SK-MEL-5 (cell line): ENCODE data around the gene SERPING1. TPM values are rescaled to one million over a fixed set of nuclear protein-coding genes. Genes with fewer than 3 reads are reported as not detected.

Experiments
- small RNA-seq, 2 experiments: library from RNA; depleted of rRNA; stranded (forward); fragments of <200 nt; gene quantifications; one replicate each; pipeline ENCODE3, GENCODE V24; 2014
- total RNA-seq: library from RNA; depleted of rRNA; stranded (reverse); fragments of >200 nt; shearing (Covaris generic); gene quantifications from 2 replicates; pipeline ENCODE4 v1.2.3, GENCODE V29; 2014; rRNA removed

Gene SERPING1
- total RNA-seq, 1 experiment from 2014 or later = not detected

Small RNAs within 50 kb of the gene (small RNA-seq; reads per million reads assigned to genes)
- gene MIR130A = 0.91 to 130 reads per million in 2 experiments

Other genes with a start within 250 kb of the SERPING1 start
- not detected in 2 replicates for gene PRG3, start 216.5 kb upstream of the SERPING1 start, total RNA-seq
- gene PRG2, start 207.0 kb upstream of the SERPING1 start, total RNA-seq = not detected in 2 replicates
- gene SLC43A3, start 170.6 kb upstream of the SERPING1 start, total RNA-seq = 30.6 and 37.0 TPM in 2 replicates
- 0.29 and 1.1 TPM in 2 replicates for gene RTN4RL2, start 137.2 kb upstream of the SERPING1 start, total RNA-seq
- 10.1 and 11.2 TPM in 2 replicates for gene SLC43A1, start 82.0 kb upstream of the SERPING1 start, total RNA-seq
- gene TIMM10, start 66.9 kb upstream of the SERPING1 start, total RNA-seq = 48.5 and 51.6 TPM in 2 replicates
- not detected in 2 replicates for gene SMTNL1, start 60.1 kb upstream of the SERPING1 start, total RNA-seq
- 17.0 and 22.4 TPM in 2 replicates for gene UBE2L6, start 30.0 kb upstream of the SERPING1 start, total RNA-seq
- gene YPEL4, start 52.2 kb downstream of the SERPING1 start, total RNA-seq = 4.5 and 5.3 TPM in 2 replicates
- 17.8 and 19.2 TPM in 2 replicates for gene CLP1, start 60.1 kb downstream of the SERPING1 start, total RNA-seq
- 28.7 and 30.4 TPM in 2 replicates for gene ZDHHC5, start 70.4 kb downstream of the SERPING1 start, total RNA-seq
- gene MED19, start 114.5 kb downstream of the SERPING1 start, total RNA-seq = 14.1 and 20.3 TPM in 2 replicates
- gene TMX2, start 114.9 kb downstream of the SERPING1 start, total RNA-seq = 238 and 245 TPM in 2 replicates
- 171 and 183 TPM in 2 replicates for gene SELENOH, start 143.8 kb downstream of the SERPING1 start, total RNA-seq
- gene BTBD18, start 154.1 kb downstream of the SERPING1 start, total RNA-seq = not detected in 2 replicates
- 51.6 and 53.8 TPM in 2 replicates for gene CTNND1, start 164.1 kb downstream of the SERPING1 start, total RNA-seq